IPS-15b (cell line): ENCODE data around the gene KRT72.

Experiments used
- H3K27me3 ChIP-seq: one replicate; pipeline ENCODE4 v1.6.1; 2013; ENCODE audit warnings: low read length; ENCODE audit not compliant: control insufficient read depth, insufficient read depth
- H3K36me3 ChIP-seq: one replicate; pipeline ENCODE4 v1.6.1; 2013; ENCODE audit warnings: low read length; ENCODE audit not compliant: control insufficient read depth, insufficient read depth
- H3K4me1 ChIP-seq: one replicate; pipeline ENCODE4 v1.6.1; 2013; ENCODE audit warnings: mild to moderate bottlenecking, low read length; ENCODE audit not compliant: control insufficient read depth, insufficient read depth
- H3K4me3 ChIP-seq: one replicate; pipeline ENCODE4 v1.5.1; 2013; ENCODE audit warnings: low read depth, low read length
- H3K9ac ChIP-seq: one replicate; pipeline ENCODE4 v1.6.1; 2013; ENCODE audit warnings: low read depth, mild to moderate bottlenecking, low read length
- H3K9me3 ChIP-seq: one replicate; pipeline ENCODE4 v1.6.1; 2013; ENCODE audit warnings: mild to moderate bottlenecking, low read length; ENCODE audit not compliant: control insufficient read depth, insufficient read depth

Gene KRT72

GRCh38 chr12:52546126-52546525 is 55.1 kb downstream of the KRT72 start:
- Histone ChIP-seq H3K4me1 (no peaks in the 10 kb centered on the region), H3K4me3 (no peak overlapping the region), H3K36me3 (no peaks in the 10 kb centered on the region), H3K9ac (no peak overlapping the region), H3K27me3 (no peaks in the 10 kb centered on the region), H3K9me3 (no peaks in the 10 kb centered on the region)

DNA sequence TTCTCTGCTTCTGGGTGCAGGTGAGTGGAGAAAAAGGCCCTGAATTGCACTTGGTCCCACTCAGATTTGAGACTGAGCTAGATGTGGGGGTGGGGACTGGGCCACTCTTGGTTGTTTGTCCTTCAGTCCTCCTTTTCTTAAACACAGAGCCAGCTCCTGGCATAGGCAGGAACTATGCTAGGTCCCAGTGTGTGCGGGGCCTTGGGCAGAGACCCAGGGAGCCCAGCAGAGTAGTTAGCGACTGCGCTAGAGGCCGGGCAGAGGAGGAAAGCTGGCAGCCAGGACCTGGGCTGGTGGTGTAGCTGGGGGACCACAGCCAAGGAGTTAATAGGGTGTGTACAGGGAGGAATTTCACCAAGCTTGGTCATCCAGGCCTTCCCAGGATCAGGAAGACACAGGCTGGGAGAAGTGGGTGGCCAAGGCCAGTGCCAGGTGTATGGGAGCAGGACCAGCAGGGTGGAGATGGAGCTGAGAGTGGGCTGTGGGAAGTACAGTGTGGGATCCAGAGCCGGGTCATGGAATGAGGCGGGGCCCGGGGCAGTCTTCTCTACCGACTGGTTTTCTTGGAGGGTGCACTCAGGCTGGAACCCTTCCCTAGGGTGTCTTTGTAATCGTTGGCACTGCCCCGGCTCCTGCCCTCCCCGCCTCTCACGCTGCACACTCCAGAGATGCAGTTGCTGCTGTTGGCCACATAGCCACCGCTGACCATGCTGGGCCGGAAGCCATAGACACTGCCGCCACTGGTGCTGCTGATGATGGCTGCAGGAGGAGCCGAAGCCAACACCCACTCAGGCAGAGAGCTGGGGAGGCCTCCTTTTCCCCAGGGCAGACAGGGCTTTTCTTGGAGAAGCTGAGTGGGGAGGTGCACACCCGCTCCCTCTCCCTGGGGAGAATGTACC is 57.0 kb downstream of the KRT72 start:
- Histone ChIP-seq H3K4me3 (no peak overlapping the region), H3K36me3 (no peaks in the 10 kb centered on the region), H3K9ac (no peak overlapping the region), H3K27me3 (no peaks in the 10 kb centered on the region), H3K4me1 (no peaks in the 10 kb centered on the region), H3K9me3 (no peaks in the 10 kb centered on the region)

GRCh38 chr12:52542785-52543318 is 58.4 kb downstream of the KRT72 start:
- Histone ChIP-seq H3K4me1 (no peaks in the 10 kb centered on the region), H3K36me3 (no peaks in the 10 kb centered on the region), H3K4me3 (no peak overlapping the region), H3K9me3 (no peaks in the 10 kb centered on the region), H3K9ac (no peak overlapping the region), H3K27me3 (no peaks in the 10 kb centered on the region)

DNA sequence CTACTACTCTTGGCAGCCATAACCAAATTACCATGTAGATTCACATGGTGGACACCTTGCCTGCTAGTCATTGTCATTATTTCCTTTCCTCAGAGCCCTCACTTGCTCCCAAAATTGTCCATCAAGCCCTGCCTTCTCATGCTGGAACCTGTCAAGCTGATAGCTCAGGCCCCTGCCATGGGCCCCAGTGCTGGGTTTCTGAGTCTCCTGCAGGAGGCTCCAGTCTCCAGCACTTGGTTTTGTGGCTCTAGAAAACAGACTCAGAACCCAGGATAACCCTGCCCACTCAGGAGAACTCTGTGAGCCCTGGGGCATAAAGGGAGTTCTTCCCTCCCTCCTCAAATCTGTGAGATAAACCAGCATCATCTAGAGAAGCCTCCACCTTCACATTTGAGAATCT is 59.1 kb downstream of the KRT72 start:
- Histone ChIP-seq H3K9me3 (no peaks in the 10 kb centered on the region), H3K4me3 (no peak overlapping the region), H3K36me3 (no peaks in the 10 kb centered on the region)

GRCh38 chr12:52541709-52542108 is 59.6 kb downstream of the KRT72 start:
- no peaks in the 10 kb centered on the region for H3K36me3 ChIP-seq
- no peaks in the 10 kb centered on the region for H3K9me3 ChIP-seq
- no peak overlapping the region for H3K9ac ChIP-seq
- no peaks in the 10 kb centered on the region for H3K27me3 ChIP-seq
- H3K4me1 ChIP-seq, result no peaks in the 10 kb centered on the region
- H3K4me3 ChIP-seq, result no peak overlapping the region

More for the DNA sequence above, 59.1 kb downstream of the KRT72 start:
- Histone ChIP-seq H3K4me1 (no peaks in the 10 kb centered on the region), H3K9ac (no peak overlapping the region), H3K27me3 (no peaks in the 10 kb centered on the region)

DNA sequence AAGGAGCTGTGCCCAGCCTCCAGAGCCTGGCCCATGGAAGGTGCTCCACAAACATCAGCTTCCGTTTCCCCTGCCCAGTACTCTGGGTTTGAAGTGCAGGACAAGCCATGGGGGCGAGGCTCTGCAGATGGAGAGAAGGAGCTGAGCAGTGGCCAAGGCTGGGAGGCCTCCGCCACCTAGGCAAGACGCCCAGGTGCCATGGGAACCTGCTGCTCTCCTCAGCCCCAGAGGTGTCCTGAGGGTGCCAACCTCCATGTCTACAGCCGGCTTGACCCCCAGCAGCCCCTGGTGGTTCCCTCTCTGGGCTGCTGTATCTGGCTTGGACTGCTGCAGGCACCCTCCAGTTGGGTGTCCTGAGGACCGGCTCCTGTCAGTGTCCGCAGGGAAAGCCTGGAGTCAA is 60.7 kb downstream of the KRT72 start:
- Histone ChIP-seq H3K27me3 (no peaks in the 10 kb centered on the region), H3K9me3 (no peaks in the 10 kb centered on the region), H3K36me3 (no peaks in the 10 kb centered on the region)

GRCh38 chr12:52539821-52540173 is 61.5 kb downstream of the KRT72 start:
- H3K4me1 ChIP-seq, result no peaks in the 10 kb centered on the region
- no peak overlapping the region for H3K4me3 ChIP-seq
- H3K36me3 ChIP-seq, result no peaks in the 10 kb centered on the region
- H3K9me3 ChIP-seq, result no peaks in the 10 kb centered on the region
- H3K27me3 ChIP-seq, result no peaks in the 10 kb centered on the region
- no peak overlapping the region for H3K9ac ChIP-seq

More for the DNA sequence above, 60.7 kb downstream of the KRT72 start:
- Histone ChIP-seq H3K4me1 (no peaks in the 10 kb centered on the region), H3K9ac (no peak overlapping the region), H3K4me3 (no peak overlapping the region)

- Histone ChIP-seq H3K9me3 (no peaks in the 10 kb centered on the region), H3K9ac (no peak overlapping the region)
These were observed 62.0 kb downstream of the KRT72 start for GRCh38 chr12:52539083-52539820.

DNA sequence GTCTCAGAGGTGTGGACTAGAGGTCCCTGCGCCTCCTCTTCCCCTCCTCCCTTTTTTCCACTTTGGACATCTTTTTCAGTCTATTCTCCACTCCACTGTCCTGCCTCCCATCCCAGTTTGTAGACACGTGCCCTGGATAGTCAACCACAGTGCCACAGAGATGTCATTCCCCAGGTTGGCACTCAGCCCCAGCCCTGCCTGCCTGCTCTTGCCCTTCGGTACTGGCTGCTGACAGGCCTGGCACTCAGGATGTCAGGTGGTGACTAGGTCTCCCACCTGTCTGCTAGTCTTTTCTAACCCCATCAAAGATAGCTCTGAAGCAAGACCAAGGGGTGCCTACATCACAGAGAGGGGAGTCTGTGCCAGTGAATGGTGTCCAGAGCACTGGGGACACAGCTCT is 64.2 kb downstream of the KRT72 start:
- no peaks in the 10 kb centered on the region for H3K9me3 ChIP-seq
- no peaks in the 10 kb centered on the region for H3K27me3 ChIP-seq
- H3K36me3 ChIP-seq, result no peaks in the 10 kb centered on the region
- H3K4me1 ChIP-seq, result no peaks in the 10 kb centered on the region
- no peak overlapping the region for H3K4me3 ChIP-seq
- H3K9ac ChIP-seq, result no peak overlapping the region

More at GRCh38 chr12:52539083-52539820, 62.0 kb downstream of the KRT72 start:
- H3K4me1 ChIP-seq, result no peaks in the 10 kb centered on the region
- H3K4me3 ChIP-seq, result no peak overlapping the region
- no peaks in the 10 kb centered on the region for H3K36me3 ChIP-seq
- H3K27me3 ChIP-seq, result no peaks in the 10 kb centered on the region
